Stromal cell of bone marrow (primary cell): ENCODE results near the gene CBS.
"Not testable (repeated sequence)": the region's sequence is repeated elsewhere in the genome, so short reads cannot be mapped to it uniquely, and the experiment has no call there.

Experiments used
- DNase-seq: peaks from one replicate; pipeline ENCODE4 v3.0.0-alpha.2; 2012; ENCODE audit warnings: low read depth

CBS gene

DNA sequence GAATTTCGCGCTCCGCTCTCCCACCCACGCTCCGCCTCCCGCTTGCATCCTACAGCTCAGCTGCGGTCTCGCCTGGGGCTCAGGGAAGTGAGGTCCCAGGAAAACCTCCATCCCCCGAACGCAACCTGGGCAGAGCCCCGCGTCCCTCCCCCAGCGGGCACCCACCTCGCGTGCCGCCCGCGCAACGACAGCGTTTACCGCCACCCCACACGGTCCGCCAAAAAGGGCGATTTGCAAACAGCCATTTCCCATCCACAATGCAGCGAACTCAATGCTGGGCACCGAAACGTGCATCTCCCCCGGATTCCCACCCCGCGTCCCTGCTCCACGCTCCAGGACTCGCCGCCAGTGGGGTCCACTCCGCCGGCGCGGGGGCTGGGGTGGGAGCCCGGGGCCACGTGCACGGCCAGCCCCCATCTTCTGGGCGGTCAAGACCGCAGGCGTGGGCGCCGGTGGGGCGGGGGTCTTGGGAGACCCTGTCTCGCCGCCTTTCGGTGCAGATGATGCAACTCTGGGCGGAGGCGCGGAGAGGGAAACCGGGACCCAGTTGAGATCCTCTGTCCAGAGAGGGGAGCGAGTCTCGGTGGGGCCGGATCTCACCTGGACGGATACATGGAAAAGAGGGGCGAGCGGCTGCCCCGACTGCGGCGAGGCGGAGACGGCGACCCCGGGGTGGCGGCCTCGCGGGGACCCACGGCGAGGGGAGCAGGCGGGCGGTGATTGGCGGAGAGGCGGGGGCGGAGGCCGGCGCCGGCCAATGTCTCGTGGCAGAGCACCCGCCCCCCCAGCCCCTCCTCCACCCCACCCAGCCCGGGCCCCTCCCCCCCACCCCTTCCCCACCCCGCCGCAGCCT is at the start of gene CBS:
Gene CBS, minus strand, starts transcription at position 666 of the 853 bp plus-strand sequence. CDS start 3,642 bp downstream, outside the sequence.
- DNase-seq: not testable (repeated sequence)

DNA sequence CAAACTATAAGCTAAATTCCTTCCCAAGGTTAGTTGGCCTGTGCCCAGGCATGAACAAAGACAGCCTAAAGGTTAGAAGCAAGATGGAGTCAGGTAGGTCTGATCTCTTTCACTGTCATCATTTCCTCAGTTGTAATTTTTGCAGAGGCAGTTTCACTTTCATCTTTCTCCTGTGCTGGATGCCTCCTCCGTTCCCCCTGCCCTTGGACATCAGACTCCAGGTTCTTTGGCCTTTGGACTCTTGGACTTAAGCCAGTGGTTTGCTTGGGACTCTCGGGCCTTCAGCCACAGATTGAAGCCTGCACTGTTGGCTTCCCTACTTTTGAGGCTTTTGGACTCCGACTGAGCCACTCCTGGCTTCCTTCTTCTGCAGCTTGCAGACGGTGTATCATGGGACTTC is 40.3 kb upstream of the CBS start:
- DNase-seq: not testable (repeated sequence)

DNA sequence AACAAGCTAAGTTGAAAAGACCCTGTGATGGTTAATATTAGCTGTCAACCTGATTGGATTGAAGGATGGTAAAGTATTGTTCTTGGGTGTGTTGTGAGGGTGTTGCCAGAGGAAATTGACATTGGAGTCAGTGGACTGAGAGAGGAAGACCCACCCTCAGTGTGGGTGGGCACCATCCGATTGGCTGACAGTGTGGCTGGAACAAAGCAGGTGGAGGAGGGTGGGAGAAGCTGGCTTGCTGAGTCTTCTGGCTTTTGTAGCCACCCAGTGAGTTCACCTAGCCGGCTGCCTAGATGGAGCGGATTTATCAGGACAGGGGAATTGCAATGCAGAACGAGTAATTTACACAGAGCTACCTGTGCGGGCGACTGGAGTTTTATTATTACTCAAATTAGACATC is 38.8 kb upstream of the CBS start:
- not testable (repeated sequence) for DNase-seq

DNA sequence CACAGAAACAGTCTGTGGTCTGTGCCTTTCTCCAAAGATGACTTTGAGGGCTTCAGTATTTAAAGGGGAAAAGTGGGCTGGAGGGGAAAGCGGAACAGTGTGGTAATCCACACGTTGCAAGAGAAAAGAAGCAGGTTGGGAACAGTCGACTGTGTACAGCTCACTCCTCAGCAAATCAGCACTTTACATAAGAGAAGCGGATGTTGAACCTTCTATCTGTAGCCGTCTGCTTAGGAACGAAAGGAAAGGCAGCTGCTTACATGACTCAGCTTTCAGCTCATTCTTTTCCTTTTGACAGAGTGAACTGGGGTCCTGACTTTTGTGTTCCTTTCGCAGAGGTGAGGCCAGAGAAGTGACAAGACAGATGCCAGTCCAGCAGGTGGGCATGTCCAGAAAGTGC is 33.4 kb upstream of the CBS start:
- not testable (repeated sequence) for DNase-seq

DNA sequence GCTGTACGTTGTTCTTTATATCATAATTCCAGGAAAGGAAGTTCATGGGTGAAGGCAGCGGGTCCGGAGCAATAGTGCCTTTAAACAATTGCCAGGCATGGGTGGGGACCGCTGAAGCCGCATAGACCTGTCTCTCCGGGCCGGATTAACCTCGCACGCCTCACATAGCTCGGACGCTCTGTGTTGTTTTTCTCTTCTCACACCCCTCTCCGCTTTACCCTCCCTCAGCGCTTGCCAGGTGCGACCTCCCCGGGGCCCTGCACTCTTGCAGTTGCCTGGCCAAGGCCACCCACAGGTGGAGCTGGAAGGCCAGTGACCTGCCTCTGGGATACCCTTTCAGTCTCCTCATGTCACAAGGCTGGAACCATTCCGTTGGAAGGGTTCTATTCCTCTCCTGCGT is 32.5 kb upstream of the CBS start:
- DNase-seq: not testable (repeated sequence)

DNA sequence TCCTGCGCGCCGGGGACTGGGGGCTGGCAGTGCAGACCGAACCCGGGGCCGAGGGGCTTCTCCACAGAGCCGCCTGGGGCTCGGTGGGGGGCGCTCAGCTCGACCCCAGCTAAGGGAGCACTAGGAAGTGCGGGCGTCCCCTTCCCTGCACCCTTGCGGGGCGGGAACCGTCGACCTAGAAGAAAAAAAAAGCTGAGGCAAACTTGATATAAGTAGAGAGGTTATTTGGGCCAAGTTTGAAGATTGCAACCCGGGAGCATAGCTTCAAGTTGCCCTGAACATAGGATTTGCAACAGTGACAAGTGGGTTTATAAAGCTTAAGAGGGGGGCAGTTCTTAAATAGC is 32.1 kb upstream of the CBS start:
- not testable (repeated sequence) for DNase-seq

DNA sequence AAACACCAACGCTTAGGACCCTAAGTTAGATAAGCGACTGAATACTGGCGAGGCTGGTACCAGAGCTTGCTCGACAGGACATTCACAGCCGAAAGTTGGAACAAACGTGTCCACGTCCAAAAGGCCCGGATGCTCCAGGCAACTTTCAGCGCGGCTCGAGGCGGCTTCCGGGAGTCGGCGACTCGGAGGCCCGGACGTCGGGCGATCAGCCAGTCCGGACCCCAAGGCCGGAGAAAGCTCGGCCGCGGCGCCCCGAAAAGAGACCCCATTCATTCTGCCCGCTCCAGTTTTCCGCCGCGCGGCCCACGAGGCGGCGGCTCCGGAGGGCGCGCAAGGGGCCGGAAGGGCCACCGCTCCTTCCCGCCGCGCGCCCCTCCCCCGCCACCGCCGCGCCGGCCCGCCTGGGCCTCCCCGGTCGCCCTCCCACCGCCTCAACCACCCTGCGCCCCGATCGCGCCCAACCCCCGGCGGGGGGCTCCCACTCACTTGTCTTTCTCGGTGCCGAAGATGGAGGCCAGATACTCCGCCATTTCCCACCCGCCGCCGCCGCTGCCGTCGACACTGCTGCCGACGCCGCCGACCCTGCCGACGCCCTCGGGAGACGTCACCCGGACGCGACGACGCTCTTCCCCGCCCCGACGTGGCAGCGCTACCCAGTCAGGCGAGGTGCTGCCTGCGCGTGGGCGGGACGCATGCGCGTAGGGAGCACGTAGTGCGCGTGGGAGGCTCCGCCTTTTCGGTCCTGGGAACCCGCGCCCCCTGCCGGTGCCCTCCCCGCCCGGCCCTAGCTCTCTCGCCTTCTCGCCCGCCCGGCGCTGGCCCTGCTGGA is 31.5 kb upstream of the CBS start, which contains the start of gene U2AF1:
Gene U2AF1, minus strand, starts transcription at position 606 of the 829 bp plus-strand sequence. Its CDS starts 76 bp downstream, at position 530.
- DNase-seq: not testable (repeated sequence)

DNA sequence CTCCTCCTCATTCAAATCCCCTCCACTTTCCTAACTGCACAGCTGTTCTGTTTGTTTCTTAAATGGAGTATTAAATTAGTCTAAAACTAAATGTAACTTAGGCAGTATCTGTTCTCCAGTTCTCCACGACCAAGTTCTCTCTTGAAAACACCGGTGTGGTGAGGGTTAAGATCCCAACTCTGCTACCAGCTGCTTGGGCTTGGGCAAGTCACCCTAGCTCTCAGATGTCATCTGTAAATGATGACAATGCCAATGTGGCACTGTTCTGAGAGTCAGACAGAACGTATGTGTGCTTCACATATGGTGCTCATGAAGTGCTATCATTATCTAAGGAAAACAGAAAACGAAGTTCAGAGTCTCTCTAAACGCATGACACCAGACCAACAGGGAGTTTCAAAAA is 29.0 kb upstream of the CBS start:
- DNase-seq: not testable (repeated sequence)

DNA sequence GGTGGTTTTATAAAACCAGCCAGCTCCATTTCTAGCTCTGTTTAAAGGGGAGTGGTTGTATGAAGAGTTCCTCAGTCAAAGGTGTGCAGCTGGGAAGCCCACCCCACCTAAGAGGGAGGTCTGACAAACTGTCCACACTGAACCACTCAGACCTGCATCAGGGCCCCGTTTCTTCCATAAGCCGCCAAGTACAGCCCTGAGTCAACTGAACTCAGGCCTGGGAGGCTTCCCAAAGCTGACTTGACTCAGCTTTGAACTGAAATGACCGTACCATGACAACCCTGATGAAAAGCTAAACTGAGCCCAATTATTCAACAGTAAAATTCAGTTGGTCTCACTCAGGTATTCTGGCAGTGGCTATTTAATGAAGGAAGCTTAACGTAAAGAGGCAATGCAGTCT is 26.6 kb upstream of the CBS start:
- not testable (repeated sequence) for DNase-seq

DNA sequence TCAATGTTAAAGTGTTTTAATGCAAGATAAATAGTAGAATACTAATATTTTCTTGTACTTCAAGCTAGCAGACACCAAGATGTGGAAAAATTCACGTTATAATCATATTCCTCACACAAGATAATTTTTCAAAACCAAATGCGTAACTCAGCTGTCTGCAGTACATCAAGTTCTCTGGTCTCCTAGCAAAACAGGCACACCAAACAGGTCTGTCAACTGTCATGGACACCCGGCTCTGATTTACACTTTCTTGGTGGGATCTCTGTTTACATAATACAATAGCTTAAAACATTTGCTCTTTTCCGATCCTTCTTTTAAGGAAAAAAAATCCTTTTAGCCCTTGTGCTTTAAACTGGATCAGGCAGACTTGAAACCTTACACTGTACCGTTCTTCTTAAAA is 26.0 kb upstream of the CBS start:
- DNase-seq: not testable (repeated sequence)

DNA sequence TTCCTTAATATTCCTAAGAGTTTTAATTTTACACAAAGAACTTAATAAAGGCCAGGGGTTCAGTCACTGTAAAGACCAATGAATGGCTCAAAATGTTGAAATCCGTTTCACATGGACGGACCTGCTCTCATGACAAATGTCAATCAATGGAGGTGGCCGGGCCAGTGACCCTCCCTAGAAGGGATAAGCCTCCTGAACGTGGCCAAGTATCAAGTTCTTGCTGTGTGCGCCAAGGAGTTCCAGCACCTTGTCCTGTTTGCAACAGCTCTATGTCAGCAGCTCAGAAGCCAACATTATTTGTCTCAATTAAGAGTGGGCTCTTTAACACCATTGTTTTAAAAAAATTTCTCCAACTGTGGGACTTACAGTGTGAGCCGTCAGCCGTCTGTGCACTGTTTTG is 25.4 kb upstream of the CBS start:
- not testable (repeated sequence) for DNase-seq

DNA sequence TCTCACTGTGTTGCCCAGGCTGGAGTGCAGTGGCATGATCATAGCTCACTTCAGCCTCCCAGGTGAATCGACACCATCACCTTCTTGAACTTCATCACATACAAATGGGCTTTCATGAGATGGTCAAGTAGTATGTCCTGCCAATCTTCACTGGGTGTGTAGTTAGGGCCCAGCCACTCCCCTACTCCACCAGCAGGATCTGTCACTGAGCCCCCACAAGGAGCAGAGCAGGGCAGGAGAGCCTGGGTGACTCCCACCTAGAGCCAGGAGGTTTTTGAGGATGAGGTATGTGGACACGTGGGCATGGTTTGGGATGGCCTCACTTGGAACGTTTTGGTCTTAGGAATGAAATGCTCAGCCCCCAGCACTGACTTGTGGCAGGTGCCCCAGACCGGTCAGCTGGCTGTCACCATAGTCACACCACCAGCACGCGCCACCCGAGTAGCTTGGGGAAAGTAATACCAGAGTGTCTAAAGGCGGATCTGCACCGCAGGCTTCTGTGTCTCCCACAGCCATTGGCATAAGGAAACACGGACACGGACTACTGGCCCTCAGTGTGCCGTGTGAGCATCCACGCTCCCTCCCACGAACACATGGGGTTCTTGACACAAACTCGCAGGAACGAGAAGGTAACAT is 16.5 kb upstream of the CBS start:
- DNase-seq: not testable (repeated sequence)

DNA sequence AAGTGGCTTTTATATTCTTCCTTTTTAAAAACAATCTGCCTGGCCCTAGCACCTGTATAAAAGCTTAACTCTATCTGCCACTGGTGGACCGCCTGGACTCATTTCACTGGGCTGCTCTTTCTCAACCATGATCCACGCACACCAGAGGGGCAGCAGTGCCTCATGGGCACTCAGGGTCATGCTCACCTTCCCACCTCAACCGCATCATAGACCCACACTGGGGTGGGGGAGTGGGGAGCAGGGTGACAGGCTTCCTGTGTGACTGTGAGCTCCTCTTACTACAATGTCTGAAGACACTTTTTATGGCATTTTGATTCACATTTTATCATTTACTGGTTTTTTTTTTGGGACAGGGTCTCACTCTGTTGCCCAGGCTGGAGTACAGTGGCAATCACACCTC is 15.3 kb upstream of the CBS start:
- DNase-seq: not testable (repeated sequence)

DNA sequence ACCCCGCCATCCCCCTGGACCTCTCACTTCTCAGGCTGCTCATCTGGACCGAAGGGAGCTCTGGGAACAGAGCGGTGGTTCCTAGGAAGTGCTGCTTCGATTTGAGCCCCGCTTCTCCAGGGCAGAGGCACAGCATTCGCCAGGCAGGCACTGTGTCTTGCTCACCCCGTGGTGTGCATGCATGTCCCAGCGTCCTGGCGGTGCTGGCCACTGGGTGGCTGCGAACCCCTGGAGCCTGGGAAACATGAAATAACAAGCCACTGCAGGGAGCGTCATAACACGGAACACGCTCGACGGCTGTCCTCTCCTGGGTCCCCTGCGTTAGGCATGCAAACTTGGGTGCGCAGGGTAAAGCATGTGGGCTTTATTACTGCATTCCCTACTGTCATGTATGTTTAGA is 13.8 kb upstream of the CBS start:
- not testable (repeated sequence) for DNase-seq

DNA sequence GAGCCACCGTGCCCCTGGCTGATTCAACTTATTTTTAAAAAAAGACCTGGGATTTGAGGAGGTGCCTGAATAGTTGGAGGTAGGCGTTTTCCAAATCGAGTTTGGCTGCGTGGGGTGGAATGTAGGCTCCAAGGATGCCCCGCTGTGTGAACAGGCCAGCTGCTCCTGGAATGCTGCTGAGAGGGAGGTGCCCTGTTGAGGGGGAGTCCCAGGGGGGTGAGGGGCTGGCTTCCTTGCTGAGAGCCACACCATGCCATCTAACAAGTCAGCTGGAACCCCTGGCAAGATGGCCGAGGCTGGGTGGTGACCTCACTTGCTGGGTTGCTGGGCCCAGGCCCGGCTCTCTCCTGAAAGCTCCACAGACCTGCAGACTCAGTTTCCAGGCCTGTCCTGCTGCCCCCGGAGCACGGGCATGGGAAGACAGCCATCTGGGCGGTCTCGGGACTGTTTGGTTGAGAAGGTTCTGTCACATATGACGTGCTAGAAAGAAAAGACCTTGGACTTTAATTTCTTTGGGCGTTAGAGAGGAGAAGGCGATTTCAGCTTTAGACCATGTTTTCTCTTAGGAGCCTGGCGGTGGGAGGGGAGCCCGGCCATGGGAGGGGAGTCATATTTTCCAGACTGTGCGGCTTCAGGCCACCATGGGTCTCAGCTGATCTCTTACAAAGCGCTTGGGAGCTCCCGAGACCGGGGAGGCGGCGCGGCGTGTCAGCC is 7.1 kb upstream of the CBS start:
- DNase-seq: not testable (repeated sequence)

DNA sequence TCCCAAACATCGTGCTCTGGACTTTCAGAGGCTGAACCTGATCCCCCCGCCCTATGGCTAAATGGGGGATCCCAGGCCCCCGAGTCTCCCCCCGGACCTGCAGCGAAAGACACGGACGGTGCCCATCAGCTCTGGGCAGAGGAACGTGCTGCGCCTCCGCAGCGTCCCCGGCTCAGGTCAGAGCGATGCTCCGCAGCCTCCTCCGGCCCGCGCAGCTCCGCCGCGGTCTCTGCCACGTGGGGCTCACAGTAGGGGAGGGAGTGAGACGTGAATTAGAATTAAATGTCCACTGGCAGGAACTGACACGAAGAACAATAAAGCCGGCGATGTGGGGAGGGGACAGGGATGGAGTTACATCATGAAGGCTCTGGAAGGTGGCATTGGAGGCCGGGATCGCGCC is 1.0 kb upstream of the CBS start:
- DNase-seq: not testable (repeated sequence)

DNA sequence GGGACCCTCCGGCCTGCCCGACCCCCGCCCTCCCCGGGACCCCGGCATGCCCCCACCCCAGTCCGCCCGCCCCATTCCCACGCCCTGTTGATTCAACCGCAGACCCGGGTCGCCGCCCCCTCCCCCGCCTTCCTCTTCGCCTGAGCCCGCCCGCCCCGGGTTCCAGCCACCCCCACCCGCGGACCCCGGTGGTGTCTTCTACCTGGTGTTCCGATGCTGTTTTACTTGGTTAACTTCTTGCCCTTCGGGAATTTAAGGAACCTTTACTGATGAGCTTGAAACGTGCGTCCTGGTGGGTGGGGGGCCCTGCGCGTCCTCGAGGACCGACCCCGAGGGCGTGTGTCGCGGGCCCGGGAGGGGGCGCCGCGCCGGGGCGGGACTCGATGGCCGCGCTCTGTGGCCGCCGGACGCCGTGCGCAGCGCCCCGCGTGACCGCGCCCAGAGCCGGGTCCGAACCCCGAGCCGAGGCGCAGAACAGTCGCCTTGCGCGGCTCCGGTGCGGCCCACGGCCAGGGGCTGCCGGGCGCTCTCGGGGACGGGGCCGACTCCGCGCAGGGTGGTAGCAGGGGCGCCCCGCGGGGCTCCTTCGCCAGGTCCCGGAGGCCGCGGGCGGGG is 495 bp upstream of the CBS start:
- DNase-seq: not testable (repeated sequence)

DNA sequence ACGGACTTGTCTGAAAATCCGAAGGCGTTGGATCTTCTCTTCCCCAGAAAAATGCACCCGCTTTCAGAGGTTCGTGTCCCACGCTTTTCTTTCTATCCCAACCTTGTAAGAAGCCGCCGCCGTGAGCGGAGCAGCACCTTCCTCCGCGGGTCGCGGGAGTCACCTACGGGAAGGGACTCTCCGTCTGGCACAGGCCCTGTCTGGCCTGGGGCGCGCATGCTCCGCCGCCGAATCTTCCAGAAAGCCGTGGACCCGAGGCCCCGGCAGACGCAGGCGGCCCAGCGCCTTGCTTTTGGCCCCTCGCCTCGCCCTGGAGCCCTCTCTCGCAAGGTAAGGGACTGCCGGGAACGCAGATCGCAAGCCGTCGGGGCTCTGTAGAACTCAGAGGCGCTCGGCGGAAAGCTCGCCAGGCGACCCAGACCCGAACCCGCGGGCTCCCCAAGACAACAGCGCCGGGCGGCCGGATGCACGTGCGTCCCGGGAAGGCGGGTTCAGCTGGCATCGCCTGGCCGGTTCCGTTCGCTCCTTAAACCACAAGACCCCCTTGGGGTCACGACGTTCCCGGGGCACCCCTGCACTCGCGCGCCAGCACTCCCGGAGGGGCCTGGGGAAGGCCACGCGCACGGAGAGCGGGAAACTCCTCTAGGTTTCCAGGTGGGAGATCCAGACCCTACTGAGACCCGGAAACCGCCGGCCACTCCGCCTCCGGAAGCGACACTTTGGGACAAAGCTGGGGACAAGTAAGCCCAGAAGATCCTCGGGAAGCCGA is 1.1 kb downstream of the CBS start:
- DNase-seq: not testable (repeated sequence)

DNA sequence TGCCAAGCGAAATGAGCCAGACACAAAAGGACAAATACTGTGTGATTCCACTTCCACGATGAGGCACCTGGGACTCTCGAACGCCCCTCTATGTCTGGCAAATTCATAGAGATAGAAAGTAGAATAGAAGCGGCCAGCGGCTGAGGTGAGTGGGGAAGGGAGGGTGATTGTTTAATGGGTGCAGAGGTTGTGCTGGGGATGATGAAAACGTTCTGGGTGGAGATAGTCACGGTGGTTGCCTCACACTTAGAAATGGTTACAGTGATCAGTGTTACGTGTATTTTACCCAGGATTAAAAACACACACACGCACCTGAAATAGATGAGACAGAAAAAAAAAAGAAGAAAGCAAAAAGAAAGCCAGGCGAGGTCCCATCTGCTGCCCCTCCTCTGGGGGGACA is 2.9 kb downstream of the CBS start:
- DNase-seq: not testable (repeated sequence)

DNA sequence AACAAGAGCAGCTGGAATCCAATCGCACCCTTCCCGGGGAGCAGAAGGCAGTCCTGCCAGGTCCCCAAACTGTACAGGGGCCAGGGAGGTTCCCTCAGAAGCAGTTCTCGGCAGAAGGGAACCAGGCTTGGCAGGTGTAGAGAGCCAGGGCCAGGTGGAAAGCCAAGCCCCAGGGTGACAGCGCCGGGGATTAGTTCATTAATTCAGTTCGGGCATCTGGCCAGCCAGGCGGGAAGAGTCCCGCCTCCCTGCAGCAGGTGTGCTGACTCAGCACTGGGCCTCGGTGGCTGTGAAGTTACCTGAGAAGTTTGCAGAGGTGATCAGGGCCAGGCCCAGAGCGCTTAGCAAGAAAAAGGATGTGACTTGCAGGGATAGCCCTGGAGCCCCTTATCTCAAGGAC is 6.0 kb downstream of the CBS start:
- DNase-seq: not testable (repeated sequence)
